Coronary artery (tissue), 2 donors: Measurements from ENCODE around the gene S100A10.

Source experiments
- DNase-seq: peaks from one replicate; pipeline ENCODE4 v3.0.0-alpha.2; 2017; ENCODE audit warnings: low spot score
- H3K27ac ChIP-seq, 2 donors: fragments of 200-600 bp; sonication (generic); one replicate each; pipeline ENCODE4 v1.5.1; 2016 to 2019
- H3K4me3 ChIP-seq: fragments of 200-600 bp; sonication (generic); 2 replicates; pipeline ENCODE4 v1.5.1; 2016; ENCODE audit warnings: mild to moderate bottlenecking, moderate library complexity
- TF ChIP-seq, protein P1 (sequence below): fragments of 200-600 bp; sonication (generic); IDR thresholded peaks from one replicate; pipeline ENCODE4 v1.5.1; 2019; ENCODE audit warnings: antibody characterized with exemption

Gene S100A10

DNA sequence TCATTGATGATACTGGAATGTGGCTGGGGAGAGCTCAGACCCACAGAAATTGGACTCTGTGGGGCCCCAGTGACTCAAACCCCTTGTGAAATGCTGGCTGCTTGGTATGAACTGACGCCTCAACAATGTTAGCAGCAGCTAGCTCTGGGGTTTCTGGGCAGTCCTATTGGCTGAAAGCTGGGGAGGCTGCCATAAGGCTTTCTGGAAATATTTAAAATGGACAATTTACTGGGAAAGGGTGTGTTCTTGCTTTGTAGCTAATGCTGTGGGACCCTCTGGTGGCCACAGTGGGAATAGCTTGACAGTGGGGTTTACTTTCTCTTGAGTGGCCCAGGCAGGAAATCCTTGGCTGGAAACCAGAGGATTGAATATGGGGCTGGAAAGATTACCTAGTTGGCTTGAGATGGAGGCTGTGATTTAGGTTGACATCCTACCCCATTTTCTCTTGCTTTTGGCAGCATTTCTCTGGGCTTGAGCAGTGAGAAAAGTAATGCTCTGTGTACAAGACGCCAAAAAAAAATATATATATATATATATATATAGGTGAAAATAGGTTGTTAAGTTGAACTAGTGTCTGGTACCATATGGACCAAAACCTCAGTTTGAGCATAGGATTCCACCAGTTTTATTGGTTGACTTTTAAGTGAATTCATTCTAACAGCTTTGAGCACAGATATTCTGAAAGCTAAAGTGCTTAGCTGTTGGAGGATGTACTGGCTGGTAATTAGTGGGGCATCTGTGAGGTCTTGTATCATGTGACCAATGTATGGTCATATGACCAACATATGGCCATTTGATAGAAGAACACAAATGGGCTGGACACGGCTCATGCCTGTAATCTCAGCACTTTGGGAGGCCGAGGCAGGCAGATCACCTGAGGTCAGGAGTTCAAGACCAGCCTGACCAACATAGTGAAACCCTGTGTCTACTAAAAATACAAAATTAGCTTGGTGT is 8.2 kb upstream of the S100A10 start:
- H3K4me3 ChIP-seq, result no peak overlapping the region
- H3K27ac ChIP-seq, result peak overlapping the region in 1 of 2 donors; percentile 85
- peak; percentile 86 for DNase-seq
- TF ChIP-seq, protein P1, sequence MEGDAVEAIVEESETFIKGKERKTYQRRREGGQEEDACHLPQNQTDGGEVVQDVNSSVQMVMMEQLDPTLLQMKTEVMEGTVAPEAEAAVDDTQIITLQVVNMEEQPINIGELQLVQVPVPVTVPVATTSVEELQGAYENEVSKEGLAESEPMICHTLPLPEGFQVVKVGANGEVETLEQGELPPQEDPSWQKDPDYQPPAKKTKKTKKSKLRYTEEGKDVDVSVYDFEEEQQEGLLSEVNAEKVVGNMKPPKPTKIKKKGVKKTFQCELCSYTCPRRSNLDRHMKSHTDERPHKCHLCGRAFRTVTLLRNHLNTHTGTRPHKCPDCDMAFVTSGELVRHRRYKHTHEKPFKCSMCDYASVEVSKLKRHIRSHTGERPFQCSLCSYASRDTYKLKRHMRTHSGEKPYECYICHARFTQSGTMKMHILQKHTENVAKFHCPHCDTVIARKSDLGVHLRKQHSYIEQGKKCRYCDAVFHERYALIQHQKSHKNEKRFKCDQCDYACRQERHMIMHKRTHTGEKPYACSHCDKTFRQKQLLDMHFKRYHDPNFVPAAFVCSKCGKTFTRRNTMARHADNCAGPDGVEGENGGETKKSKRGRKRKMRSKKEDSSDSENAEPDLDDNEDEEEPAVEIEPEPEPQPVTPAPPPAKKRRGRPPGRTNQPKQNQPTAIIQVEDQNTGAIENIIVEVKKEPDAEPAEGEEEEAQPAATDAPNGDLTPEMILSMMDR, result peak; percentile 92

DNA sequence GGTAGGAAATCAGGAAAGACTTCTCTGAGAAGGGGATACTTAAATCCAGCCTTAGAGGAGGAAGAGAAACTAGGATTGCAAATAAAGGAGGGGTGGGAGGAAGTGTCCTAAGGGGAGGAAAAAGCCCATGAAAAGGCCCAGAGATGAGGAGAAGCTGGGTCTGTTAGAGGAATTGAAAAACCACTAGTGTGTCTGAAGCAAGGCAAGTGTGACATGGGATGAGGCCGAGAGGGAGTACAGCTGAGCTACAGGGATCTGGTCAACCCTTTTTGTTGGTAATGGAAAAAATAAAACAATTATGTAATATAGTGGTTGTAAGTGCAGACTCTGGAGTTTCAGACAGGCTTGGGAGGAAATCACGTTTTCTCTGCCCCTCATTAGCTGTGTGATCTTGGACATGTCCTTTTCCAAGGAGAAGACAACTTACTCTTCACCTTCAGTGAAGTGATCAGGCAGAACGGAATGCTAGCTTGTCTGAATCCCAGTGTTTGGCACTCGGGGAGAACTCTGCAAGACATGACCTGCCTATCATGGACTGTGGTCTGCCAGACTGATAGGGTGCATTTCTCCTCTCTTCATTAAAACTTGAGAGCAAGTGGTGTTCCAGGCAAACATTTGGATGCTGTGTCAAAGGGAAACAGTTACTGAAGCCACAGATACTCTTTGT is 7.4 kb upstream of the S100A10 start:
- TF ChIP-seq, protein P1, result no peak
- no peak for DNase-seq
- Histone ChIP-seq H3K4me3 (no peak overlapping the region), H3K27ac (peak overlapping the region in 1 of 2 donors; percentile 85)

DNA sequence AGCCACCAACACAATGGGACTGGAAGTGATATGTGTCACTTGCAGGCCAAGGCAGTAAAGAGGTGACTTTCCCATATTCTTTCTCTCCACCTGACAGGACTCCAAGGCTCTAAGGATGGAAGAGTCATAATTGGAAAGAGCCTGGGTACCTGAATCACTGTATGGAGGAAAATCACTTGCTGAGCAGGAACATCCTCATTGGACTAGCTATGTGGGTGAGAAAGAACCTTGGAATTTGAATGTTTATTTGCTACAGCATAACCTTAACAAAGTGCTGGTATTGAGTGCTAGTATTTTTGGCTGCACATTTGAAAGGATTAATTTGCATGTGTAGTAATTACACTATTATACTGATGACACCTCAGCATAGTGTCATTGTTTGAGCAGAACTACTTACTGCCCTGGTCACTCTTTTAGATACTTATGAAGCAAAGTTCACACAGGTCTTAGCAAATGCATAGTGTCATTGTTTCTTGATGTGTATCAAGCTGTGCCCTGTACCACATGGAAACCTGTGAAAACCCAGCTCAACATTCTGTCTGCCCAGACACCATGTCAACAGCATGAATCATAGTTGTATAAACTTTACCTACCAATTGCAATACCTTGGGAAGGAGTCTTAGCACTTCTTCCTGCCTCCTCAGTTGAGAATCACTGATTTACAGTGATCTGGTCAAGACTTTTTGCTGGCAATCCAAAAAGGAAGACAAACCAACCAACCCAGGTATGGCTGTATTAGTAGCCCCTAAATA is 5.1 kb upstream of the S100A10 start:
- no peak for DNase-seq
- TF ChIP-seq, protein P1, result no peak
- Histone ChIP-seq H3K27ac (no peak overlapping the region), H3K4me3 (no peak overlapping the region)

DNA sequence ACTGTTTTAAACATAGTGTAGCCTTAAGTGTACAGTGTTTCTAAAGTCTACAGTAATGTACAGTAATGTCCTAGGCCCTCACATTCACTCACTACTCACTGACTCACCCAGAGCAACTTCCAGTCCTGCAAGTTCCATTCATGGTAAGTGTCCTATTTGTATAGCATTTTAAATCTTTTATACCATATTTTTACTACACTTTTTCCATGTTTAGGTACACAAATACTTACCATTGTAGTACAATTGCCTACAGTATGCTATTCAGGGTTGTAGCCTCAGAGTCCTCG is 3.6 kb upstream of the S100A10 start:
- H3K4me3 ChIP-seq, result no peak overlapping the region
- TF ChIP-seq, protein P1, result no peak
- no peak for DNase-seq
- H3K27ac ChIP-seq, result no peak overlapping the region

DNA sequence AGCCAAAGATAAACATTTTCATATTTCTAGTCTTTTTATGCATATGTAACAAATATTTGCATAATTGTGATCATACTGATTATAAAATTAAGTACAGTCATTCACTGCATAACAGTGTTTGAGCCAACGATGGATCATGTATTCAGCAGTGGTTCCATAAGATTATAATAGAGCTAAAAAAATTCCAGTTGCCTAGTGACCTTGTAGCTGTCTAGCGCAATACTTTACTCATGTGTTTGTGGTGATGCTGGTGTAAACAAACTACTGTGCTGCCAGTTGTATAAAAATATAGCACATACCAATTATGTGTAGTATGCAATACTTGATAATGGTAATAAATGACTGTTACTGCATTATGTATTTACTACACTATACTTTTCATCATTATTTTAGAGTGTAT is 2.1 kb upstream of the S100A10 start:
- no peak overlapping the region for H3K27ac ChIP-seq
- DNase-seq, result no peak
- no peak overlapping the region for H3K4me3 ChIP-seq
- TF ChIP-seq, protein P1, result no peak

DNA sequence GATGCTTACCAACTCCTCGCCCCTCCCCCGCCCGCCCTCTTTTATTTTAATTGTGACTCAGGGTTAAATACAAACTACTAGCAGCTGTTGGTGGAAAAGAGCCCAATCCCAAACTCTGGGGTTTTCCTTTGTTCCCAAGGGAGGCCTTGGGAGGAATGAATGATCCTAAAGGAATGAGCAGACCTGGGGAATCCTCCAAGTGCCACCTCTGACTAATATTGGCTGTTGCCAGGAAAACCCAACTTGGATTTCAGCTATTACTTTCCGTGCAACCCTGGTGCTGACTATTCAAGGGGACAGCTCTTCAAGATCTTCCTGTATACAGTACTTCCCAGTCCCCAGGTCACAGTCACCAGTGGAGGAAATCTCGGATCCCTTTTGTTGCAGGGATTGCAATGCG is 1.3 kb upstream of the S100A10 start:
- peak; percentile 84 for DNase-seq
- TF ChIP-seq, protein P1, result no peak
- H3K27ac ChIP-seq, result no peak overlapping the region
- H3K4me3 ChIP-seq, result no peak overlapping the region
